EH (cell line): Measurements from ENCODE around the gene CACNG7.

Experiments used
- DNase-seq: peaks from one replicate; pipeline ENCODE4 v3.0.0-alpha.2; 2015; ENCODE audit warnings: low read depth

The CACNG7 gene

GRCh38 chr19:53983457-53984289 lies 74.6 kb downstream of the CACNG7 start:
- no peak for DNase-seq

- DNase-seq, result no peak
Observed at GRCh38 chr19:53985863-53986262, 76.8 kb downstream of the CACNG7 start.

- no peak for DNase-seq
Observed at GRCh38 chr19:53988981-53989380, 79.9 kb downstream of the CACNG7 start.

- no peak for DNase-seq
Observed at GRCh38 chr19:53989600-53990533, 80.8 kb downstream of the CACNG7 start.

- DNase-seq, result peak; percentile 23
Observed at GRCh38 chr19:53991224-53992113, 82.4 kb downstream of the CACNG7 start, which contains the start of gene CACNG6. TSS of gene CACNG6 (plus strand) at chr19:53991637. CDS start at chr19:53992878, 1,241 bp downstream.

GRCh38 chr19:53992211-53992610 lies 83.1 kb downstream of the CACNG7 start:
- no peak for DNase-seq

GRCh38 chr19:53992815-53993214 lies 83.7 kb downstream of the CACNG7 start:
- no peak for DNase-seq

GRCh38 chr19:53993448-53993847 lies 84.4 kb downstream of the CACNG7 start:
- DNase-seq, result no peak
